Measurements from ENCODE around the gene PTPRK.

The PTPRK gene

DNA sequence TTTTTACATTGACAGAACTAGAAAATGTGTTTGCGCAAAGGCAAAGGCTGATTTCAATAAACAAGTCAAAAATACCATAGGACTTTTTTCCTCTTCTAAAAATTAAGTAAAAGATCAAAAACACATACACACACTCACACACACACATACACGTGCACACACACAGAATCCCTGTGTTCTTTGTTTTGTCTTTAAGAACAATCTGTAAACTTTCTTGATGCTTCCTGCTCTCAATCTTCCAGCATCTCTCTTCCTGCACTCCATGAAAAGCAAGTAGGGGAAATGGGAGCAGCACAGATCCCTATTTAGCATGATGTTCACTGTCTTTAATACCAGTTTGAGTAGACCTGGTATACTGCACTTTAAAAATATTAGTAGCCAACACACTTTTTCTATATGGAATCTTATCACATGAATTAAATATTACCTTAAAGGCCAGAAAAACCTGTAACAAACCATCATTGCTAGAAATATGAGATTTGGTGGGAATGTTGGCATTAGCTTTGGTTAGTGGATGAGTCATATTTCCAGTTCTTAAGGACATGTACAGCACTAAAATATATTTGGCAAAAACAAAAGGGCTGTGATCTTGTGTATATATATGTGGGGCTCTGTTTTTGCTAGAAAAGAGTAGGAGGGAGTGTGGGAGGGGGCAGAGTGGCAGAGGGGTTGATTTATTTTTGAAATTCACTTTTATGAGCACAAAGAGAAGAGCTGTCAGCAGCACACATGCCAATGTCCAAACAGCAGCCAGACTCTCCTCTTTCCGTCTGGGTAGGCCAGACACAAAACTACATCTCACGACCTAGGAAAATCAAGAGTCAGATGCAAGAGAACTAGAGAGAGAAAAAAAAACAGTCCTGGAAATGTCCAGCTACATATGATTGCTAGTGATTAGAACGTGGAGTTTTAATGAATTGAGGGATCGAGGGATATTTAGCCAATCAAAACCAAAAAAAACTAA is 4.6 kb downstream of the PTPRK start:
- DNase-seq = no peak

DNA sequence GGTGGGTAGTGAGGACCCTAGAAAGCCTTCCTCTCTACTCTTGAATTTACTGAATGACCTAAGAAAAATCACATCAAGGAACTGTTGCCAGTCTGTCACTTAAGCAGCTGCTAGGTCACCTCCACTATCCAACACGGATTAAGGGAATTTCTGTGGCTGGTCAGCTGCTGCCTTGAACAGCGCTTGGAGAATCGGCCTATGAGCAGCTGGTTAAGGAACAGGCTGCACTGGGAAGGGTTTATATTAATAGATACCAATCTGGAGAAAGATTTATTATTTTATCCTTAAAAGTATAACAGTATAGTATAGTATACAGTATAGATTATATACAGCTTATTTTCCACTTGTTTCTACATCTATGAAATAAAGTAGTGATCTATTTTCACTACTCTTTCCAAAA is 6.5 kb downstream of the PTPRK start:
- no peak for DNase-seq

DNA sequence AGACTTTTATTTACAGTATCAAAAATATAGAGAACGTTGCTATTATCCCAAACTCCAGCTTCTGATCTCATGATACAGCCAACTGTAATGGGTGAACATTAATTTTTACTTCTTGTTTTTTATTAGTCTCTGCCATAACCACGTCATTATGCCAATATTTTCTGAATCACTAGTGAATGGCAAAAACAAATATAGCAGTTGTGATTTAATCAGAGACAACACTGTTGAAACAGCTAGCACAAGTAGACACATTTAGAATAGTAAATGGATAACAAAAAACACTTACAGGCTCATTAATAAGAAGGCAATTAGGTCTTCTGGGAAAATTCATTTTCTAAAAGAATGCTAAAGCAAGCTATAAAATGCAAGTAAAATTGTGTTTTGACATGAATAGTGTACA is 8.1 kb downstream of the PTPRK start:
- no peak for DNase-seq

DNA sequence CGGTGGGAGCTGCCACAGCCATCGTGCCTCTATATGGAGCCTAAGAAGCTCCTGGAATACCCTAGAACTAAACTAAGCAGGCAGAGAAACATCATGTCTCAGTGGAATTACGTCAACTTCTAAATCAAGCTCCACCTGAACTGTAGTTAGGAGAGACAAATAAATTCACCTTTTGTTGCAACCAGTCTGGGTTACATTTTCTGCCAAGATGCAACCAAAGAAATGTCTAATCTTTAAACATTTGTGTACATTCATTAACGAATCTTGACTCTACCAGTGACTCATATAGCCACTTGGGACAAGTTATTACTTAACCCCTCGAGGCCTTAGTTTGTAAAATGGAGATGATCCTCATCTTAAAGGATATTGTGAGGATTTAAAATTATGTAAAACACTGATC is 8.9 kb downstream of the PTPRK start:
- no peak for DNase-seq

DNA sequence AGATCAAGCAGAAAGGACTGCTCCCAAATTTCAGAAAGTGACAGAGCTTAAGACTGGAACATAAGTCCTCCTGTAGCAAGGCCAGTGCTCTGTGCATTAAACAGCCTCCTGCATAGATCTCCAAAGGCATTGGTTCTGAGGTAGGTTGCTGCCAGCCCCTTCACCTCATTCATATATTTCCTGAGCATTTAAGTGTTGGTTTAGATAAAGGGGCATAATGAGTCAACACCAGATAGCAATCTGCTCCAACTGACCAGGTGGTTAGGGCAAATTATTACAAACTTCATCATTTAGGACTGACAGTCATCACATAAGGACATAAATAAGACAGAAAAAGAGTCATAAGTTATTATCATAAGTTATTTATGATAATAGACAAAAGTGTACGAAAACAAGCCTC is 10.7 kb downstream of the PTPRK start:
- DNase-seq = no peak

DNA sequence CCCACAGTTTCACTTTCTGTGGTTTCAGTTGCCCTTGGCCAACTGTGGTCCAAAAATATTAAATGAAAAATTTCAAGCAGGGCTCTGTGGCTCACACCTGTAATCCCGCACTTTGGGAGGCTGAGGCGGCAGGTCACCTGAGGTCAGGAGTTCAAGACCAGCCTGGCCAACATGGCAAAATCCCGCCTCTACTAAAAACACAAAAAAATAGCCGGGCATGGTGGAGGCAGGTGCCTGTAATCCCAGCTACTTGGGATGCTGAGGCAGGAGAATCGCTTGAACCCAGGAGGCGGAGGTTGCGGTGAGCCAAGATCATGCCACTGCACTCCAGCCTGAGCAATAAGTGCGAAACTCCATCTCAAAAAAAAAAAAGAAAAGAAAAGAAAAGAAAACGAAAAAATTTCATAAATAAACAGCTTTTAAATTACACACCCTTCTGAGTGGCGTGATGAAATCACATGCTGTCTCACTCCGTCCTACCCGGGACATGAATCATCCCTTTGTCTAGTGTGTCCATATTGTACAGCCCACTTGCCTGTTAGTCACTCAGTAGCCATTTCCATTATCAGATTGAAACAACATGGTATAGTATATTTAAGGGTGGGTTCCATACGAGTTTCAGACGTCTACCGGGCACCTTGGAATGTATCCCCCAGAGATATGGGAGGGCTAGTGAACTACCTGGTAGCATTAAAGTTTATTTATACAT is 11.7 kb downstream of the PTPRK start:
- no peak for DNase-seq

DNA sequence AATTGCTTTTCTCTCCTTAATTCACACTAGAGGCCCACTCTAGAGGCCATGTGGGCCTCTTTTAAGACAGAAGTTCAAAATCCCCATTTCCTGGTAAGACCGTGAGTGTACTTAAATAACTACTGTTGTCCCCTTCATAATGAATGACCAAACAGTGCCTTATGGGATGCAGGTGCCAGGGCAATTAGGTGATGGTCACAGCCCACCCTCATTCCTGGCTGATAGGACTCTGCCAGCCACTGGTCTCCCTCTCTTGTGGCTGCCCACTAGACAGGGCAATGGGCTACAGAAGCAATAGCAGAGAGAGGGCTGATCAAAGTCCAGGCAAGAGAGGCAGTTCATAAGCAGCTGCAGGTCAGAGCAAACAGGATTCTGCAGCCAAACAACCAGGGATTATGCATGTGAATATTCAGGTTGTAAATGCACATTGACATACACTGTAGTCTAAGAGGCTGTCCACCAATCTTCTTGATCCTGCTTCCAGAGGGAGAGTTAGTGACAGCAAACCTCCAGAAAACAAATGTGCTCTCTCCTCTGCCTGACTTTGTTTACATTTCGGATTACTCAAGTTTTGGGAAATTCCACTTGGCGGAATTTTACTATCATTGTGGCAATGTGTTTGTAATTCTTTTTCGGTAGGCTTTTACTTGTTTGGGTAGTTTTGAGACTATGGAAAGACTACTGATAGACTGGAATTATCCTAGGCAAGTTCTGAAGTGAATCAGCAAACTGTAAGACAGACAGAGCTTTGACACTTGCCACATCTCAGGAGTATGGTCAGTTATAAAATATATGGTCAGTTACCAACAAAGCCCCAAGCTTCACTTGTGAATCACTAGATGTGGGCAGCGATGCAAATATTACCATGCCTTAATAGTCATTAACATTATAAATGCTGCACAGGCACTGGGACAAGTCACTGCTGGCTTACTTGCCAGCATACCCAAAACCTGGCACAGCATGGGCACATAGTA is 12.8 kb downstream of the PTPRK start:
- no peak for DNase-seq

DNA sequence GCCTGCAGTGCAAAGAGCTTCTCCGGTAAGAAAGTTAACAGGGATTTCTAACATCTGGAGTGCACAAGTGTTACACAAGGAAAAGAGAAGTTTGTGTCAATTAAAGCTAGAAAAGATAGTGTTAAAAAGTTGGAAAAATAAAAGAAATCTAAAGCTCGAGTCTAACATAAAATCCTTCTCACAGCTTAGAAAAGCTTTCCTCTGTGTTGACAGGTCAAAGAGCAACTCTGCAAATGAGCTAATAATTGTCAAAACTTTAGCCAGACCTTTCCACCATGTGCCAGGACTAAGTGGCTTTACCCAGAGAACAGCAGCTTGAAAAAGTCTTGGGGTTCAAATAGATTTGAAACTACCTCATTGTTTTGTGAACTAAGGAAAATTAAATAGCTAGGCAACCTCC is 14.8 kb downstream of the PTPRK start:
- no peak for DNase-seq

DNA sequence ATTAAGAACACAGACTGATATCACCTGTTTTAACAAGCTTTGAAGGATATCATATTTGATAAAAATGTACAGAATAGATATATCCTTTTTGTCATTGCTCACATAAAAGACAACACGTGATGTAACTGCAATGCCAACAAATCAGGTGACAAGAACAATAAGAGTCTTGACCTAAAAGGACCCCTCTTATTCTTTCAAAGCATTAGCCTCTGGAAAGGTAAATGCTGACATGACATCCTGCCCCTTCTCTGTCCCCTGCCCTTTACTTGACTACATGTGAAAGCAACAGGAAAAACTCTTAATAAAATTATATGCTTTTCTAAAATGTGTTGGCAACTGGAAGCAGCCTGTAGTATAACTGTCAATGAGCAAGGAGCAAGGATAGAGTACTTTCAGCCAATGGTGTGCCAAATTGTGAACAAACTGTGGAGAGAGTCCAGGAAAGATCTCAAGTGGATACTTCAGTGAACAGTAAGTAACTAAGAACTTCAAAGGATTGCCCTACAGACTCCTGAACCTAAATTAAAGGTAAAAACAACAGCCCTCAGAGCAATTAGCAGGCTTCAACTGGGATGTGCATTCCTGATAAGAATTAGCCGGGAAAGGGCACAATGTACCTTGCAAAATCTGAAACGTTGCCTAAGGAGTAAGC is 16.3 kb downstream of the PTPRK start:
- DNase-seq = no peak

DNA sequence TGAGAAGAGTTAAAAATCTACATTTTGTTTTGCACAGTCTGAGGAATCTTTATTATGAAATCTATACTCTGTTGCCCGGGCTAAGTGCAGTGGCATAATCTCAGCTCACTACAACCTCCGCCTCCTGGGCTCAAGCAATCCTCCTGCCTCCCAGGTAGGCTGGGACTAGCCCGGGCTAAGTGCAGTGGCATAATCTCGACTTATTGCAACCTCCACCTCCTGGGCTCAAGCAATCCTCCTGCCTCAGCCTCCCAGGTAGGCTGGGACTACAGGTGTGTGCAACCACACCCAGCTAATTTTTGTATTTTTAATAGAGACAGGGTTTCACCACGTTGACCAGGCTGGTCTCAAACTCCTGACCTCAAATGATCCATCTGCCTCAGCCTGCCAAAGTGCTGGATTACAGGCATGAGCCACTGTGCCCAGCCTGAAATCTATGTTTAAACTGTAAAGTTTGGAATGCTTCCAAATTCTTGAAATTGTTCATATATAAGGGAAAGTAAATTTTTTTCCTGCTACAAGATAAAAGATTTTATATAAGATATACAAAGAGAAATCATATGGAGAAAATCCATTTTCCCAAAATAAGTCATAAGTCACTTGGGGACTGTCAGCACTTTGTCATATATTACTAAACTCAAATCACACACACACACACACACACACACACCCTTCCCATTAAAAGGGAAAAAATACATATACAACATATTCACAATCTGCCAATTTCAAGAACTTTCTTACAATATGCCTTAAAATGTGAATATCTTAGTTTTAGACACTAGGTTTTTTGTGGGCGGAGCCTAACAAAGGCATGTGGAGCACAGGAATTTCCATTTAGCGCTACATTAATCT is 19.4 kb downstream of the PTPRK start:
- DNase-seq = no peak

DNA sequence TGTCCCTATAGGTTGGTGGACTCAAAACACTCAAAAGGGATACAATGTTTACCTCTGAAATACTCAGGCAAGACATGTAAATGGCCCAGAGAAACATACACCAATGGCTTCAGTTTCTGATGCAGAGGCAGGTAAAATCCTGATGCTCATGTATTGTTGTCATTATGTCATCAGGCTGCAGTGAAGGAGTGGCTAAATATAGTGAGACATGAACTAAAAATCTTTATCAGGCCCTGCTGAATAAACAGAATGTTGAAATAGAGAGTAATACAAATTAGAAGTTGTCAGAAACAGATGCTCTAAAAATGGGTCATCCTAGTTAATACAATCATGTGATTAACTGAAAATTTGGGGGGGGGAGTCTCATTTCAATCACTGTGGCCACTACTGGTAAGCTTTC is 20.4 kb downstream of the PTPRK start:
- no peak for DNase-seq

DNA sequence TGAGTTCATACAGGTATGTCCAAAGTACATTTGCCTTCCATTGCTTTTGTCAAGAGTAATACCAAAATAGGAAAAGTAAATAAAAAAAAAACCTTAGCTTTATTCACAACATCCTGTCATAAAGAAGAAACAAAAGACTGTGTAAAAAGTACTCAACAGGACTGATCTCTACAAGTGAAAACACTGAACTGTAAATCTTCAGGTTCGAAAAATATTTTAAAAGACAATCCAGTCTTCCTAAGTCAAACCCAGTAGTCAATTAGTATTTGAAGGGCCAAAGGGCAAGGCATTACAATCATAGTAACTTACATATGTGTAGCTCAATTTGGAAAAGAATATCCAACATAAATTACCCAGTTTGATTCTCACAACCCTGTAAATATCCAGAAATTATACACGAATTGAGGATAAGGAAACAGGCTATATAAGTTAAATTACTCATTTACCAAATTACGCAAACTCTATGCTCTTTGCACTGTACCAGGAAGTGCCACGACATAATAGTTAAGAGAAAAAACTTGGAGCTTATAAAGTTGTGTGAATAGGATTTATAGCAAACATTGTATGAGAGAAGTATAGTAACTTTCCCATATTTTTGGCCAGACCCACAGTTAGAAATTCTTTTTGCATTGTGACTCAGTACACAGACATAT is 21.2 kb downstream of the PTPRK start:
- no peak for DNase-seq

DNA sequence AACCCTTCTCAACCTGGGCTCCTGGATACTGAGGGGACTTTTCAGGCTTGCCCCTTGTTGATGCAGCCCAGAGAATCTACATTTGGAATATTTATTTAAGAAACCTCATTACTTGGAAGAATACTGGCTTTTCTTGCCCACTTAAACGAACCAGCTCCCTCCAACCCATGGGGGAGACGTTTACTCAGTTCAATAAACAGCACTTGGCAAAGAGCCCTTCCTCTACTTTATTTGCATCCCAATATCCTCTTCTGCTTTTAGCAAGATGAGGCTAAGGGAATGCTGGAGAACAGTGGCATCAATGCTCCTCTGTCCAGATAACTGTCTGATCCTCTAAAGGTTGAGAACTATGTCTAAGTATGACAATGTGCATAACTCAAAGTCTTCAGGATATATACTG is 22.2 kb downstream of the PTPRK start:
- DNase-seq = no peak

DNA sequence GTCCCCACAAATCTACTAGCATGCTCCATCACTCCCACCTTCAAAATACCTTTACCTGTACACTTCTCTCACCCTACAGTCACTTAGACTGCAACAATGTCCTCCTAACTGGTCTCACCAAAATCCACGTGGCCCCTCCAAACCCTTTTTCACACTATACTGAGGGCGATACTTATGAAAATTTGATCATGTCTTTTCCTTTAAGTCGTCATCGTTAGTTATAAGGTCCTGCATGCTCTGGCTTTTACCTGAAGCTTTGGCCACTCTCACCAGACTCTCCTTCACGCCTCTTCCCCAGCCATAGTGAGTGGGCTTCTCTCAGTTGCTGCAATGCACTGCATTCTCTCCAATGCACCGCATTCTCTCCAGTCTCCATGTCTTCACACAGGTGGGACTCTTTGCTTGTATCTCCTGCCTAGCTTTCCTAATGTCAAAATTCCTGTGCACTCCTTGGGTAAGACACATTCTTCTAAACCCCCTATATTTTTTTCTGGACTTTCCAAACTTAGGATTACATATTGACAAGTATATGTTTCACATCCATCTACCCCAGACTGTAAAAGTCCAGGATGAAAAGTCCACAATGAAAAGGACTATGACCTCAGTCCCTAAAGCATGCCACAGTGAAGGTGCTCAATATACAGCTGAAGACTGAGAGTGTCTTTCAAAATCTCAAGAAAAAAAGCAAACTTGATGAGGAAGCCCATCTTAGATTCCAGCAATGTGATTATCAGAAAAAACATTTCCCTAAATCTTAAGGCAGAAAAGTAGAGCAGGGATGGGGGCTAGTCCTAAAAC is 24.7 kb downstream of the PTPRK start:
- no peak for DNase-seq

DNA sequence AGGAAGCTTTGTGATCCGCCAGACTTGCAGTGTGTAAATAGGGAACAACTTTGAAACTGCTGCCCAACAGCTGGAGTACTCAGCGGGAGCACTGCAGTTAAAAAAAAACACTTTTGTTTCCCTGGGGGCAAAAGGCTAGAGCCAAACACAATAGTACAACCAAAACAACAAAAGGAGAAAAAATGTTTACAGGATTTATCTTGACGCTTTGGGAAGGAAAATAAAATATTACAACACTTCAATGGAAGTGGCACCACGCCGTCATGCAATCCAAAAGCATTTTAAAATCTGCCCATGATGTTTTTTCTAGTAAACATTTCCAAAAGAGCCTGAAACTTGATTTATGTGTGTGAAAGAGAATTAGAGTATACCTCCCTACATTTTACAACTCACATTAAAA is 26.0 kb downstream of the PTPRK start:
- no peak for DNase-seq

DNA sequence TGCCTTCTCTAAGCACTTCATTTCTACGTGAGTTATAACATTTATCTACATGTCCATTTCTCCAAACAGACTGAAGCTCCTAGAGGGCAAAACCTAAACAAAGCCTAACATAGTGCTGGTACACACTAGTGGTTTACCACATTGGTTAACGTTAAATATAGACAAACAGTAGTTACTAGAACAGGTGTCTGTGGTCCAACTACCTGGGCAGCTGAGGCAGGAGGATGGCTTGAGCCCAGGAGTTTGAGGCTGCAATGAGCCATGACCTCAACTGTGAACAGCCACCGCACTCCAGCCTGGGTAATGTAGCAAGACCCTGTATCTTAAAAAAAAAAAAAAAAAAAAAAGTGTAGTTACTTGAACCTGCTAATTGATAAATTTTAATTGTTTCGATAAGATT is 26.5 kb downstream of the PTPRK start:
- no peak for DNase-seq

DNA sequence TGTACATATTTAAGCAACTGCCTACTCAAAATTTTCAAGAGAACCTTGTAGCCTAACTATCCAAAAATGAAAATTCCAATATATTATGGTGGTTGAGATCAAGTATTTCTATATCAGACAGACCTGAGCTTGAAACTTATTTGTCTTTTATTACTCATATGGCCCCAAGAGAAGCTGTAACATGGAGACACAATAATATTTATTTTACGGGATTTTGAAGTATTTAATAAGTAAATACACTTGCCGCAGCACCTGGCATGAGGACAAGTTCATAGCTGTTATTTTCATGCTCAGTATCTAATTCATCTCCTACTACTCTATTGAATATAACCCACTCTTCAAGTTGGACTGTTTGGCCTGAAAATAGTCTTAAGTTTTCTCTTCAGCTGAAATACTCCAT is 28.0 kb downstream of the PTPRK start:
- DNase-seq = no peak

DNA sequence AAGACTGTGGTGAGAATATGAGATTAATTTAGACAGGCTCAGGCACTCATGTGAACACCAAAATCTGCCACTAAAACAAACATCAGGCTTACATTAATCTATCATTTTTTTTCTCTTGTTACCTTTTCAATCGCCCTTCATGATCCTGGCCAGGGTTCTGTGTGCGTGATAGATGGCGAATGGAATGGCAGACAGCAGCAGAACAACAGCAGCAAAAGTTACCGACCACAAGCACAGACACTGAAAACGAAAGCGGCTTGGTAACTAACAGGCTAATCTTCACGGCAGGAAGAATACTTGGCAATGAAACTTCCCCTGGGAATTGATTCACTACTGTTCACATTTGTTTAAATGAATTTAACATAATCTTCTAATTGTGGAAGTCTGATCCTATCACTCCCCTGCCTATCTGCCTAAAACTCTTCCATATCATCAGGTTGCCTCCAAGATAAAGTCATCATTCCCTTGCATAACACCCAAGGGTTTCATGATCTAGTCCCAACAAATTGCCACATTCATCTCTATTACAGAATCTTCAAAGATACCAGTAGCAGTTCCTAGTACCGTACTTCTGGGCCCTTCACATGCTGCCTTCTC is 28.7 kb downstream of the PTPRK start:
- no peak for DNase-seq

DNA sequence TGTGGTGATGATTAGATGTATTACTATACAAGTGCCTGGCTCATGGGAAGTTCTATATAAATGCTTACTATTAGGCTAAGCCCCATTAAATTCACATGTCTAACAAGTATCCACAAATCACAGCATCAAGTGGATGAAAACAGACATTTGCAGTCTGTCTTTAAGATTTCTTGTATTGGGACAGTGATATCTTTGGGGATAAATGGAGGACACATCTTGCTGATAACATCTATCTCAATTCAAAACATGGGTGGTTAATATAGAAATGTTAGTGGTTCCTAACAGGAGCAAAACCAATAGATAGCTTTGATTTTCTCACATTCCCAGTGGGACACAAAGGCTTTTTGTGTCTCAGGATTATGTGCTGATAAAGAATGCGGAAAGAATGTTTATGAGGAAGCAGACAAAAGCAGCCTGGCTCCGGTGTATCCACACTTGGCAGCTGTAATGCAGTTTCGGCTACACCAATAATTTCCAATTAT is 29.3 kb downstream of the PTPRK start:
- no peak for DNase-seq

DNA sequence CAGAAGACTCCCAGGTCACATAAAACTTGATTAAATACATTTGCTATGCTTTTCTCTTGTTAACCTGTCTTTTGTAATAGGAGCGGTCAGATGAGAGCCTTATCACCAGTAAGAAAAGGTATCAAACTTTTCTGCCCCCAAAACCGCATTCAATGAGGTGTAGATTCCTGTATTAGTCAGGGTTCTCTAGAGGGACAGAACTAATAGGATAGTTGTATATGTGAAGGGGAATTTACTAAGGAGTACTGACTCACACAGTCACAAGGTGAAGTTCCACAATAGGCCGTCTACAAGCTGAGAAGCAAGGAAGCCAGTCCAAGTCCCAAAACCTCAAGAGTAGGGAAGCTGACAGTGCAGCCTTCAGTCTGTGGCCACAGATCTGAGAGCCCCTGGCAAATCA is 32.7 kb downstream of the PTPRK start:
- no peak for DNase-seq
